Lower leg skin (tissue), 4 donors: ENCODE measurements around the gene NGEF. TPM values are rescaled to one million over a fixed set of nuclear protein-coding genes. Genes with fewer than 3 reads are reported as not detected.

Source experiments
- DNase-seq, 2 donors: peaks; one replicate each; pipeline ENCODE4 v3.0.0-alpha.2; 2019; ENCODE audit warnings: low spot score in 2 of 2
- H3K4me3 ChIP-seq: fragments of 200-600 bp; sonication (generic); 2 replicates; pipeline ENCODE4 v1.5.1; 2017; ENCODE audit warnings: mild to moderate bottlenecking, low read depth; ENCODE audit not compliant: poor library complexity, severe bottlenecking
- CTCF ChIP-seq, 3 donors: fragments of 450-650 bp; IDR thresholded peaks; one replicate each; pipeline ENCODE4 v1.5.1; 2016; ENCODE audit warnings: antibody characterized with exemption in 3 of 3, mild to moderate bottlenecking in 3 of 3, moderate library complexity in 2 of 3
- POLR2A ChIP-seq, 2 donors: fragments of 450-650 bp; IDR thresholded peaks; one replicate each; pipeline ENCODE4 v1.6.1; 2016 to 2017; ENCODE audit warnings: antibody characterized with exemption in 2 of 2, mild to moderate bottlenecking in 1 of 2, moderate library complexity in 1 of 2
- WGBS, 2 donors: methylation state at CpG; one replicate each; pipeline ENCODE4 v1.1.5; 2018; 5-methylcytosine and 5-hydroxymethylcytosine counted together
- intact Hi-C: fragments of 100-400 bp; cut with DNase I; formaldehyde crosslinking; loops from one replicate; pipeline ENCODE4 v1.15.0; 2023; ENCODE audit warnings: low total_unique reads
- total RNA-seq, 4 donors: library from RNA; depleted of rRNA; stranded (reverse); fragments of >200 nt; gene quantifications; one replicate each; pipeline ENCODE4 v1.1.0, GENCODE V29; 2016

NGEF gene
- total RNA-seq, 4 donors from 2014 or later, result 15.7 to 30.3 (median 17.9) TPM

DNA sequence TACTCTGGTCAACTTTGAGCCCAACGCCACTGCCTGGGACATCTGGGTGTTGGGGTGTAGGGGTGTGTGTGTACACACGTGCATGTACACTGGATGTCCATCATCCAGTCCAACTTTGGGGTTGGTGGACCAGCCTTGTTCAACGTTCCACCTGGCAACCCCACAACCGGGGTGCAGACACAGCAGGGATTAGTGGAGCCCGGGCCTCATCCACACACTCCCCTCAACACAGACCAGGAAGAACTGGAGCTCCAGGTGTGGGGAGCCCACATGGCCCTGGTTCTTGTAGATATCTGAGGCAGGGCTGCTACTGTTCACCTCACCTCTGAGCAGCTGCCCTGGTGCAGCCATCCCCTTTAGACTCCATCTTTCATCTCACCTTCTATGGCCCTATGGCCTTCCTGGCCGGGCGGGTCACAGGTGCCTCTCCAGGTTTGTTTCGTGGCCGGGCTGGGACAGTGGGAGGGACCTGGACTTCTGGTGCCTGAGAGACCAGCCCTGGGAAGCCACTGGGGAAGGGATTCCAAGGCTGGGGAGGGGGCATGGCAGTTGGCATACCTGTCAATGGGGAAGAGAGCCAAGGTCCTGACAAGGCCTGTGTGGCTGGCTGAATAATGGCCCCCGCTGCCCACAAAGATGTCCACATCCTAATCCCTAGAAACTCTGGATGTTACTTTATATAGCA lies 26.9 kb upstream of the NGEF start:
- no peak overlapping the region for H3K4me3 ChIP-seq
- TF ChIP-seq POLR2A (IDR thresholded peaks at IDR 0.05), result no peak
- no peak for TF ChIP-seq CTCF (IDR thresholded peaks at IDR 0.05)
- DNase-seq, result peak in 1 of 2 donors; percentile 74
- intact Hi-C loops, result loop anchor here (10.0 kb wide), 1 partner anchor 185 kb away; no protein-coding TSS in a partner anchor
- 89 to 94% methylated on average over 10 of the region's 10 CpGs for WGBS, 2 donors

- intact Hi-C loops, result no loop called here
- WGBS, 2 donors, result 60 to 76% methylated on average over 8 of the region's 8 CpGs
Measured at GRCh38 chr2:233039212-233039845, 26.3 kb upstream of the NGEF start.

DNA sequence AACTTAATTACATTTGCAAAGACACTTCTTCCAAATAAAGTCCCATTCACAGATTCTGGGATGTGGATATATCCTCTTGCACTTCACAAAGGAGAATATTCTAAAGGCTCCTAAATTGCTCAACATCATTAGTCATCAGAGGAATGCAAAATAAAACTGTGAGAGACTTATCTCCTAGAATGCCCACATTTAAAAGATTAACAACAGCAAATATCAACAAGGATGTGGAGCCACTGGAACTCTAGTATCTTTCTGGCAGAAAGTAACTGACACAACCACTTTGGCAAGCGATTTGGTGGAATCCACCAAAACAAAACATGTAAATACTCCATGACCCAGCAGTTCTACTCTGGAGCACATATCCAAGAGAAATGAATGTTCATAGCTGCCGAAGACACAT lies 24.0 kb upstream of the NGEF start:
- DNase-seq, result no peak
- no peak overlapping the region for H3K4me3 ChIP-seq
- intact Hi-C loops, result no loop called here
- 86 to 98% methylated on average over 2 of the region's 2 CpGs for WGBS, 2 donors
- TF ChIP-seq CTCF (IDR thresholded peaks at IDR 0.05), result no peak
- no peak for TF ChIP-seq POLR2A (IDR thresholded peaks at IDR 0.05)

More at GRCh38 chr2:233039212-233039845, 26.3 kb upstream of the NGEF start:
- DNase-seq, result no peak
- TF ChIP-seq CTCF (IDR thresholded peaks at IDR 0.05) (no peak), POLR2A (IDR thresholded peaks at IDR 0.05) (no peak)
- H3K4me3 ChIP-seq, result no peak overlapping the region

DNA sequence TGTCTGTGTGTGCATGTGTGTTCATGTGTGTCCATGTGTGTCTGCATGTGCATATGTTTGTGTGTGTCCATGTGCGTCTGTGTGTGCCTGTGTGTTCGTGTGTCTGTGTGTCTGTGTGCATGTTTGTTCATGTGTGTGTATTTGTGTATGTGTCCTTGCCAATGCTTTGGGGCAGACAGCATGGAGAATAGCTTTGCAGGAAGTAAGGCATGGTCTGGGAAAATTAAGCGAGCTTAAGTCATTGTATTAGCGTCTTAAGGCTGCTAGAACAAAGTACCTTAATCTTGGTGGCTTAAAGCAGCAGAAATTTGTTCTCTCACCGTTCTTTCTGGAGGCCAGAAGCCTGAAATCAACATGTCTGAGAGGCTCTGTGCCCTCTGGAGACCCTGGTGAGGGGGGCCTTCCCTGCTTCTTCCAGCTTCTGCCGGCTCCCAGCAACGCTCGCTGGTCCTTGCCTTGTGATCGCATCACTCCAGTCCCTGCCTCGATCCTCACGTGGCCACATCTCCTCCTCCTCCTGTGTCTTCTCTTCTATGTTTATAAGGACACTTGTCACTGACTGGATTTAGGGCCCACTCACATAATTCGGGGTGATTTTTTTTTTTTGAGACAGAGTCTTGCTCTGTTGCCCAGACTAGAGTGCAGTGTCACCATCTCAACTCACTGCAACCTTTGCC lies 23.2 kb upstream of the NGEF start:
- WGBS, 2 donors, result 86 to 95% methylated on average over 12 of the region's 12 CpGs
- intact Hi-C loops, result no loop called here
- no peak for TF ChIP-seq POLR2A (IDR thresholded peaks at IDR 0.05)
- no peak for TF ChIP-seq CTCF (IDR thresholded peaks at IDR 0.05)
- DNase-seq, result peak in 1 of 2 donors; percentile 73
- no peak overlapping the region for H3K4me3 ChIP-seq

DNA sequence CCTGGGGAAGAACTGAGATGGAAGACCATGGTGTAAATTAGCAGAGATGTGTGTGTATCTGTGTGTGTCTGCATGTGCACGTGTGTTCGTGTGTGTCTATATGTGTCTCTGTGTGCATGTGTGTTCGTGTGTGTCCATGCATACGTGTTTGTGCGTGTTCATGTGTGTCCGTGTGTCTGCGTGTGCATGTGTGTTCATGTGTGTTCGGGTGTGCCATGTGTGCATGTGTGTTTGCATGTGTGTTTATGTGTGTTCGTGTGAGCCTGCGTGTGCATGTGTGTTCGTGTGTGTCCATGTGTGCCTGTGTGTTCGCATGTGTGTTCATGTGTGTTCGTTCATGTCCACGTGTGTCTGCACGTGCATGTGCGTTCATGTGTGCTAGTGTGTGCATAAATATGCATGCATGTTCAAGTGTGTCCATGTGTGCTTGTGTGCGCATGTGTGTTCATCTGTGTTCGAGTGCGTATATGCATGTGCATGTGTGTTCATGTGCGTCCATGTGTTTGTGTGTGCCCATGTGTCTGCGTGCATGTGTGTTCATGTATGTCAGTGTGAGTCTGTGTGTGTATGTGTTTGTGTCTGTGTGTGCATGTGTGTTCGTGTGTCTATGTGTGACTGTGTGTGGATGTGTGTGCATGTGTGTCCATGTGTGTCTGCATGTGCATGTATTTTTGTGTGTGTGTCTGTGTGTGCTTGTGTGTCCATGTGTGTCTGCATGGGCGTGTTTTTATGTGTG lies 22.5 kb upstream of the NGEF start:
- intact Hi-C loops, result no loop called here
- H3K4me3 ChIP-seq, result no peak overlapping the region
- WGBS, 2 donors, result 94 to 97% methylated on average over 23 of the region's 23 CpGs
- TF ChIP-seq POLR2A (IDR thresholded peaks at IDR 0.05), result no peak
- peak in 1 of 3 donors; percentile 64 for TF ChIP-seq CTCF (IDR thresholded peaks at IDR 0.05)
- no peak for DNase-seq
